PC-3 (cell line): ENCODE data around the gene SMG6. TPM values are rescaled to one million over a fixed set of nuclear protein-coding genes. Genes with fewer than 3 reads are reported as not detected.

ENCODE experiments used
- ATAC-seq: fragments of 200-7000 bp; cut with Tn5 transposase; 2 replicates; pipeline ENCODE4 v1.9.1; 2020; ENCODE audit warnings: mild to moderate bottlenecking, moderate library complexity
- BruUV-seq: library from RNA; stranded (reverse); fragments of 400-500 nt; replicated peaks from 2 replicates; lab custom pipeline; 2021; lab: Mats Ljungman, UMichigan
- CTCF ChIA-PET: fragments of 300-600 bp; sonication (Branson Sonifier 250); formaldehyde crosslinking; loops from one replicate; lab custom pipeline; 2022; ENCODE audit warnings: antibody characterized with exemption; lab: Charles Lee
- POLR2A ChIA-PET: fragments of 300-600 bp; sonication (Branson Sonifier 250); formaldehyde crosslinking; loops from one replicate; lab custom pipeline; 2022; ENCODE audit warnings: antibody characterized with exemption; ENCODE audit not compliant: unreplicated experiment; lab: Charles Lee
- DNase-seq: peaks from one replicate; pipeline ENCODE4 v3.0.0-alpha.2; 2015
- H2AFZ ChIP-seq: fragments of 300-600 bp; sonication (generic); 2 replicates; pipeline ENCODE4 v1.6.0; 2016; ENCODE audit warnings: antibody characterized with exemption, low read length
- H3F3A ChIP-seq: fragments of 300-600 bp; sonication (generic); one replicate; pipeline ENCODE4 v1.6.0; 2017; ENCODE audit warnings: antibody characterized with exemption, low read length, control low read depth, mild to moderate bottlenecking; ENCODE audit not compliant: unreplicated experiment
- H3K27ac ChIP-seq: fragments of 300-600 bp; sonication (generic); 2 replicates; pipeline ENCODE4 v1.5.1; 2016; ENCODE audit warnings: mild to moderate bottlenecking, low read length
- H3K27me3 ChIP-seq: fragments of 300-600 bp; sonication (generic); 2 replicates; pipeline ENCODE4 v1.6.1; 2016; ENCODE audit warnings: low read length, mixed read lengths
- H3K36me3 ChIP-seq: fragments of 300-600 bp; sonication (generic); 2 replicates; pipeline ENCODE4 v1.6.1; 2016; ENCODE audit warnings: low read depth, mixed run types, low read length, mixed read lengths
- H3K4me1 ChIP-seq: fragments of 300-600 bp; sonication (generic); 2 replicates; pipeline ENCODE4 v1.5.1; 2016; ENCODE audit warnings: low read length; ENCODE audit not compliant: insufficient read depth
- H3K4me2 ChIP-seq: fragments of 300-600 bp; sonication (generic); 2 replicates; pipeline ENCODE4 v1.6.0; 2016; ENCODE audit warnings: low read length
- H3K4me3 ChIP-seq: fragments of 300-600 bp; sonication (generic); 2 replicates; pipeline ENCODE4 v1.5.1; 2016; ENCODE audit warnings: mild to moderate bottlenecking, low read length, mixed read lengths
- H3K79me2 ChIP-seq: fragments of 300-600 bp; sonication (generic); 2 replicates; pipeline ENCODE4 v1.6.1; 2017; ENCODE audit warnings: low read length, mixed read lengths
- H3K9ac ChIP-seq: fragments of 300-600 bp; sonication (generic); 2 replicates; pipeline ENCODE4 v1.6.0; 2016; ENCODE audit warnings: mild to moderate bottlenecking, low read length
- H3K9me2 ChIP-seq: fragments of 300-600 bp; sonication (generic); replicated peaks from 2 replicates; pipeline ENCODE4 v1.6.1; 2016; ENCODE audit warnings: mixed run types, low read length, mixed read lengths
- H3K9me3 ChIP-seq: fragments of 300-600 bp; sonication (generic); 2 replicates; pipeline ENCODE4 v1.6.1; 2016; ENCODE audit warnings: low read length, mixed read lengths
- H4K20me1 ChIP-seq: fragments of 300-600 bp; sonication (generic); 2 replicates; pipeline ENCODE4 v1.6.1; 2016; ENCODE audit warnings: low read length, mixed read lengths
- EZH2 ChIP-seq: fragments of 300-600 bp; sonication (generic); IDR thresholded peaks from one replicate; pipeline ENCODE4 v1.6.1; 2017; ENCODE audit warnings: antibody characterized with exemption, mild to moderate bottlenecking, low read length; ENCODE audit not compliant: unreplicated experiment
- EZH2phosphoT487 ChIP-seq: fragments of 300-600 bp; sonication (generic); IDR thresholded peaks from 2 replicates; pipeline ENCODE4 v1.6.1; 2018; ENCODE audit warnings: mild to moderate bottlenecking, antibody characterized with exemption, low read length, borderline replicate concordance
- intact Hi-C: fragments of 100-400 bp; cut with micrococcal nuclease; formaldehyde crosslinking; loops from 2 replicates; pipeline ENCODE4 v1.9.0; 2023
- total RNA-seq: library from RNA; depleted of rRNA; stranded (reverse); fragments of >200 nt; gene quantifications from 2 replicates; pipeline ENCODE4 v1.2.3, GENCODE V29; 2014
- TF ChIP-seq, protein P1 (sequence below): fragments of 300-600 bp; sonication (generic); conservative IDR thresholded peaks from 2 replicates; pipeline ENCODE4 v1.5.1; 2017; ENCODE audit warnings: antibody characterized with exemption, low read depth, mild to moderate bottlenecking, low read length

Gene SMG6
- total RNA-seq, 1 experiment from 2014 or later, result 13.4 TPM

DNA sequence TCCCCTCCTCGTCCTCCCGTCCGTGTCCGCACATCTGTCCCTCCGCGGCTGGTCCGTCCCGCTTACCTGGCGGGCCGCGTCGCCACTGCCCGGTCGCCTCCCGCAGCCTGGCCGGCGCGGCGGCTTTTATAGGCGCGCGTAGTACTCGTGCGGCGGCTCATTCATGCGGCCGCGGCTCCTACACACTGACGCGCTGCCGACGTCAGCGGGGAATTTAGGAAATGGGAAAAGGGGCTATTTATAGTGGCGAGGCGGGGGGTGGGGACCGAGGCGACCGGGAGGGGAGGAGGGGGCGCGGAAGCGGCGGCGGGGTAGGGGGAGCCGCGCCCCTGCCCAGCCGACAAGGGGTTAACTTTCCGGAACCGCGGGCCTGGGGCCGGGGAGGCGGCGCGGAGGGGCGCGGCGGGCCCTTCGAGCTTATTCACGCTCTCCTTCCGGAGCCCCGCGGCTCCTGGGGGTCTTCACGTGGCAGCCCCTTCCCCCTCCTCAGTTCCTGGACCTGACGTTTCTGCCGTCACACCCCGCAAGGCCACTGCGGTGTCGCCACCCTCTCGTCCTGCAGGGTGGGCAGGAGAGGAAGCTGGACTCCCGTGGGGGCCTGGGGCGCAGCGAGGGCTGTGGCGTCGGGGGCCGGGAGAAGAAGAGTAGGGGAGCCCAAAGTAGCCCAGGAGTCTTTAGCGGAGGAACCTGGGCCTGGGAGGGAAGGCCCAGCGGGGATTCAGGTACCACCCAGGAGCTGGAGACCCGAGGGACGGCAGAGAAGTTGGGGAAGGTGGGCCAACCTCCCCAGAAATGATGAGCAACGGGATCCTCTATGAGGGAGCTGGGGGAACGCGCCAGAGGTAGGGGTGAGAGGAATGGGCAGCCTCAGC is 252.3 kb downstream of the SMG6 start:
- Histone ChIP-seq H3K79me2 (no peaks in the 10 kb centered on the region), H2AFZ (no peak overlapping the region), H3K4me2 (peak overlapping the region; percentile 73), H3K36me3 (no peaks in the 10 kb centered on the region), H3K27me3 (no peaks in the 10 kb centered on the region), H3K4me3 (peak overlapping the region; percentile 51; the same call in 1 of the 2 replicates), H3K9me2 (no peaks in the 10 kb centered on the region), H4K20me1 (no peaks in the 10 kb centered on the region), H3K27ac (no peak overlapping the region), H3K9me3 (no peaks in the 10 kb centered on the region), H3K9ac (no peak overlapping the region), H3K4me1 (peaks cover 11% of the 10 kb centered on the region), H3F3A (no peaks in the 10 kb centered on the region)
- ChIA-PET CTCF (interaction anchor here (0.7 kb wide), 1 partner anchor 132 kb away, joined by 3 read pairs; no protein-coding TSS in a partner anchor), POLR2A (interaction anchor here (0.6 kb wide), 1 partner anchor 17 kb away, joined by 3 read pairs; no protein-coding TSS in a partner anchor)
- DNase-seq (peak; percentile 41), ATAC-seq (no peak)
- no TSS peak for BruUV-seq
- intact Hi-C loops, result no loop called here
- TF ChIP-seq, protein P1, sequence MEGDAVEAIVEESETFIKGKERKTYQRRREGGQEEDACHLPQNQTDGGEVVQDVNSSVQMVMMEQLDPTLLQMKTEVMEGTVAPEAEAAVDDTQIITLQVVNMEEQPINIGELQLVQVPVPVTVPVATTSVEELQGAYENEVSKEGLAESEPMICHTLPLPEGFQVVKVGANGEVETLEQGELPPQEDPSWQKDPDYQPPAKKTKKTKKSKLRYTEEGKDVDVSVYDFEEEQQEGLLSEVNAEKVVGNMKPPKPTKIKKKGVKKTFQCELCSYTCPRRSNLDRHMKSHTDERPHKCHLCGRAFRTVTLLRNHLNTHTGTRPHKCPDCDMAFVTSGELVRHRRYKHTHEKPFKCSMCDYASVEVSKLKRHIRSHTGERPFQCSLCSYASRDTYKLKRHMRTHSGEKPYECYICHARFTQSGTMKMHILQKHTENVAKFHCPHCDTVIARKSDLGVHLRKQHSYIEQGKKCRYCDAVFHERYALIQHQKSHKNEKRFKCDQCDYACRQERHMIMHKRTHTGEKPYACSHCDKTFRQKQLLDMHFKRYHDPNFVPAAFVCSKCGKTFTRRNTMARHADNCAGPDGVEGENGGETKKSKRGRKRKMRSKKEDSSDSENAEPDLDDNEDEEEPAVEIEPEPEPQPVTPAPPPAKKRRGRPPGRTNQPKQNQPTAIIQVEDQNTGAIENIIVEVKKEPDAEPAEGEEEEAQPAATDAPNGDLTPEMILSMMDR, result no peak
- TF ChIP-seq EZH2, result no peak
- TF ChIP-seq EZH2phosphoT487, result no peak

GRCh38 chr17:2050300-2051060 is 253.1 kb downstream of the SMG6 start:
- intact Hi-C loops, result no loop called here
- POLR2A ChIA-PET, result interaction anchor here (0.6 kb wide), 1 partner anchor 18 kb away, joined by 3 read pairs; no protein-coding TSS in a partner anchor
- peak; percentile 45 for DNase-seq
- Histone ChIP-seq H3K4me1 (peaks cover 11% of the 10 kb centered on the region), H3K27ac (no peak overlapping the region), H3K79me2 (no peaks in the 10 kb centered on the region), H3K9me3 (no peaks in the 10 kb centered on the region), H3K4me2 (peak overlapping the region; percentile 73), H3K9me2 (no peaks in the 10 kb centered on the region), H3K4me3 (peak overlapping the region; percentile 51), H3K36me3 (no peaks in the 10 kb centered on the region), H4K20me1 (no peaks in the 10 kb centered on the region), H2AFZ (no peak overlapping the region), H3K27me3 (no peaks in the 10 kb centered on the region), H3K9ac (no peak overlapping the region), H3F3A (no peaks in the 10 kb centered on the region)
- no TSS peak for BruUV-seq
- no peak for TF ChIP-seq EZH2
- no peak for TF ChIP-seq EZH2phosphoT487
- TF ChIP-seq, protein P1, result no peak
- no peak for ATAC-seq
- CTCF ChIA-PET, result interaction anchor here (0.7 kb wide), 1 partner anchor 133 kb away, joined by 3 read pairs; no protein-coding TSS in a partner anchor
